Neural cell (in vitro differentiated cells): ENCODE data around the gene TRIM25. TPM values are rescaled to one million over a fixed set of nuclear protein-coding genes. Genes with fewer than 3 reads are reported as not detected.

Experiments
- H2AFZ ChIP-seq: fragments of 200-600, 300-800 bp; sonication (generic), shearing (Covaris generic); 2 replicates; pipeline ENCODE4 v1.6.0; 2014; ENCODE audit warnings: low read depth, mild to moderate bottlenecking, antibody characterized with exemption, low read length, moderate library complexity
- H3F3A ChIP-seq: fragments of 200-600 bp; shearing (Covaris generic); 2 replicates; pipeline ENCODE4 v1.6.1; 2016; ENCODE audit warnings: mild to moderate bottlenecking, moderate library complexity, mixed read lengths, antibody characterized with exemption, low read length; ENCODE audit not compliant: insufficient read depth, poor library complexity, severe bottlenecking
- H3K27ac ChIP-seq: fragments of 200-600, 300-800 bp; sonication (generic), shearing (Covaris generic); 2 replicates; pipeline ENCODE4 v1.5.1; 2014; ENCODE audit warnings: mild to moderate bottlenecking, low read length, moderate library complexity
- H3K27me3 ChIP-seq: fragments of 300-800, 200-600 bp; sonication (generic), shearing (Covaris generic); 2 replicates; pipeline ENCODE4 v1.6.0; 2014; ENCODE audit warnings: mild to moderate bottlenecking, low read depth, low read length, moderate library complexity; ENCODE audit not compliant: insufficient read depth
- H3K36me3 ChIP-seq: fragments of 300-800, 200-600 bp; sonication (generic), shearing (Covaris generic); 2 replicates; pipeline ENCODE4 v1.5.1; 2014; ENCODE audit warnings: mild to moderate bottlenecking, antibody characterized with exemption, low read length, moderate library complexity; ENCODE audit not compliant: insufficient read depth
- H3K4me2 ChIP-seq: fragments of 300-800, 200-600 bp; sonication (generic), shearing (Covaris generic); 2 replicates; pipeline ENCODE4 v1.6.0; 2014; ENCODE audit warnings: mild to moderate bottlenecking, low read length
- H3K4me3 ChIP-seq: fragments of 300-800, 200-600 bp; sonication (generic), shearing (Covaris generic); 2 replicates; pipeline ENCODE4 v1.5.1; 2014; ENCODE audit warnings: mild to moderate bottlenecking, low read length, moderate library complexity
- H3K79me2 ChIP-seq: fragments of 200-600 bp; shearing (Covaris generic); replicated peaks from 2 replicates; pipeline ENCODE4 v1.6.0; 2014; ENCODE audit warnings: mild to moderate bottlenecking, low read length, moderate library complexity; ENCODE audit not compliant: insufficient read depth
- H3K9ac ChIP-seq: fragments of 300-800, 200-600 bp; sonication (generic), shearing (Covaris generic); 2 replicates; pipeline ENCODE4 v1.6.1; 2016; ENCODE audit warnings: mild to moderate bottlenecking, low read length, mixed read lengths
- H3K9me2 ChIP-seq: fragments of 200-600 bp; shearing (Covaris generic); 2 replicates; pipeline ENCODE4 v1.6.1; 2016; ENCODE audit warnings: mild to moderate bottlenecking, low read length, mixed read lengths; ENCODE audit not compliant: insufficient read depth
- H3K9me3 ChIP-seq: fragments of 200-600, 300-800 bp; sonication (generic), shearing (Covaris generic); 2 replicates; pipeline ENCODE4 v1.6.1; 2016; ENCODE audit warnings: mild to moderate bottlenecking, mixed run types, low read length, moderate library complexity, mixed read lengths
- H4K20me1 ChIP-seq: fragments of 200-600 bp; shearing (Covaris generic); 2 replicates; pipeline ENCODE4 v1.6.1; 2016; ENCODE audit warnings: mild to moderate bottlenecking, mixed run types; ENCODE audit not compliant: insufficient read depth
- CTCF ChIP-seq: fragments of 450-650 bp; IDR thresholded peaks from 2 replicates; pipeline ENCODE4 v1.5.1; 2014; ENCODE audit warnings: antibody characterized with exemption, mild to moderate bottlenecking, moderate library complexity; ENCODE audit not compliant: poor library complexity, severe bottlenecking
- EP300 ChIP-seq: fragments of 450-650 bp; conservative IDR thresholded peaks from 2 replicates; pipeline ENCODE4 v1.6.1; 2014; ENCODE audit warnings: antibody characterized with exemption, mild to moderate bottlenecking, moderate library complexity; ENCODE audit not compliant: poor library complexity, severe bottlenecking
- EZH2 ChIP-seq: fragments of 200-600, 300-800 bp; shearing (Covaris generic), sonication (generic); IDR thresholded peaks from 2 replicates; pipeline ENCODE4 v1.6.1; 2014; ENCODE audit warnings: antibody characterized with exemption, low read length, borderline replicate concordance, mild to moderate bottlenecking; ENCODE audit not compliant: insufficient read depth, poor library complexity, severe bottlenecking
- MXI1 ChIP-seq: fragments of 450-650 bp; conservative IDR thresholded peaks from 2 replicates; pipeline ENCODE4 v1.6.1; 2014; ENCODE audit warnings: antibody characterized with exemption, mild to moderate bottlenecking; ENCODE audit not compliant: poor library complexity, severe bottlenecking
- POLR2AphosphoS5 ChIP-seq: IDR thresholded peaks from 2 replicates; pipeline ENCODE4 v1.6.1; 2012
- RAD21 ChIP-seq: fragments of 450-650 bp; conservative IDR thresholded peaks from 2 replicates; pipeline ENCODE4 v1.6.1; 2014; ENCODE audit warnings: antibody characterized with exemption, mild to moderate bottlenecking, moderate library complexity
- REST ChIP-seq: IDR thresholded peaks from 2 replicates; pipeline ENCODE4 v1.6.1; 2012; ENCODE audit warnings: borderline replicate concordance
- SMC3 ChIP-seq: fragments of 450-650 bp; conservative IDR thresholded peaks from 2 replicates; pipeline ENCODE4 v1.6.1; 2014; ENCODE audit warnings: antibody characterized with exemption, mild to moderate bottlenecking, moderate library complexity; ENCODE audit not compliant: poor library complexity
- TAF1 ChIP-seq: IDR thresholded peaks from 2 replicates; pipeline ENCODE4 v1.6.1; 2012; ENCODE audit warnings: low read depth
- polyA plus RNA-seq: library from polyadenylated mRNA; depleted of rRNA; stranded (reverse); fragments of >200 nt; gene quantifications from 2 replicates; pipeline ENCODE4 v1.2.3, GENCODE V29; 2014

The TRIM25 gene
- polyA plus RNA-seq, 1 donor from 2014 or later: 1.7 TPM

GRCh38 chr17:56890390-56890789 lies 23.5 kb downstream of the TRIM25 start:
- no peaks in the 10 kb centered on the region for H3K9me2 ChIP-seq
- H3K27ac ChIP-seq: no peak overlapping the region
- no peaks in the 10 kb centered on the region for H3K36me3 ChIP-seq
- H3K4me3 ChIP-seq: no peak overlapping the region
- H3K79me2 ChIP-seq: no peaks in the 10 kb centered on the region
- no peaks in the 10 kb centered on the region for H4K20me1 ChIP-seq
- H3F3A ChIP-seq: no peaks in the 10 kb centered on the region
- TF ChIP-seq REST: no peak
- TF ChIP-seq CTCF: no peak
- TF ChIP-seq EP300: no peak
- TF ChIP-seq TAF1: no peak
- TF ChIP-seq POLR2AphosphoS5: no peak
- TF ChIP-seq MXI1: no peak
- TF ChIP-seq SMC3: no peak
- no peak for TF ChIP-seq RAD21
- TF ChIP-seq EZH2: no peak
- no peak overlapping the region for H3K4me2 ChIP-seq
- H2AFZ ChIP-seq: no peak overlapping the region
- H3K9me3 ChIP-seq: no peaks in the 10 kb centered on the region
- no peak overlapping the region for H3K9ac ChIP-seq
- H3K27me3 ChIP-seq: no peaks in the 10 kb centered on the region

GRCh38 chr17:56887552-56888467 lies 26.0 kb downstream of the TRIM25 start:
- no peaks in the 10 kb centered on the region for H3K36me3 ChIP-seq
- TF ChIP-seq EZH2 (no peak), MXI1 (no peak), TAF1 (no peak), SMC3 (no peak), POLR2AphosphoS5 (no peak), REST (no peak), RAD21 (no peak), EP300 (no peak), CTCF (no peak)
- H3K9me2 ChIP-seq: no peaks in the 10 kb centered on the region
- no peaks in the 10 kb centered on the region for H3K27me3 ChIP-seq
- no peak overlapping the region for H3K4me3 ChIP-seq
- no peaks in the 10 kb centered on the region for H3K9me3 ChIP-seq
- H4K20me1 ChIP-seq: no peaks in the 10 kb centered on the region
- H3F3A ChIP-seq: no peaks in the 10 kb centered on the region
- H3K27ac ChIP-seq: no peak overlapping the region
- H3K9ac ChIP-seq: no peak overlapping the region
- no peak overlapping the region for H2AFZ ChIP-seq
- H3K4me2 ChIP-seq: no peak overlapping the region
- H3K79me2 ChIP-seq: no peaks in the 10 kb centered on the region
